H1 (cell line): ENCODE data around the gene ADCY9. TPM values are rescaled to one million over a fixed set of nuclear protein-coding genes. Genes with fewer than 3 reads are reported as not detected.

ENCODE experiments used
- CTCF ChIA-PET: fragments of 300-600 bp; sonication (Branson Sonifier 250); formaldehyde crosslinking; loops from one replicate; lab custom pipeline; 2021; ENCODE audit not compliant: partially characterized antibody; lab: Charles Lee
- POLR2A ChIA-PET: fragments of 300-600 bp; sonication (Branson Sonifier 250); formaldehyde crosslinking; loops from one replicate; lab custom pipeline; 2021; ENCODE audit warnings: inconsistent platforms; ENCODE audit not compliant: partially characterized antibody; lab: Charles Lee
- DNase-seq, 2 experiments: peaks; one replicate each; pipeline versions ENCODE4 v3.0.0 to v3.0.0-alpha.2; 2010 to 2022; ENCODE audit warnings: low spot score in 2 of 2, low read depth in 1 of 2, mixed read lengths in 1 of 2
- FAIRE-seq: peaks from 2 replicates; lab custom pipeline; 2011; peaks lifted over from hg19 to GRCh38; lab: Jason Lieb, UNC
- H2AFZ ChIP-seq: 2 replicates; pipeline ENCODE4 v1.8.1; 2012; ENCODE audit warnings: low read length, inconsistent platforms
- H2AK5ac ChIP-seq: 2 replicates; pipeline ENCODE4 v1.6.1; 2013; ENCODE audit warnings: low read depth, low read length
- H2BK120ac ChIP-seq: replicated peaks from 2 replicates; pipeline ENCODE3; 2013; ENCODE audit warnings: low read depth, low read length, inconsistent platforms
- H2BK12ac ChIP-seq: 2 replicates; pipeline ENCODE4 v1.6.1; 2013; ENCODE audit warnings: low read depth, low read length
- H2BK15ac ChIP-seq: 2 replicates; pipeline ENCODE4 v1.6.1; 2013; ENCODE audit warnings: low read length
- H2BK20ac ChIP-seq: 2 replicates; pipeline ENCODE4 v1.6.1; 2013; ENCODE audit warnings: low read length
- H2BK5ac ChIP-seq: 2 replicates; pipeline ENCODE4 v1.6.1; 2013; ENCODE audit warnings: low read depth, low read length
- H3K14ac ChIP-seq: 2 replicates; pipeline ENCODE4 v1.6.1; 2013; ENCODE audit warnings: inconsistent platforms; ENCODE audit not compliant: insufficient read length
- H3K18ac ChIP-seq: 2 replicates; pipeline ENCODE4 v1.6.1; 2013; ENCODE audit warnings: low read length; ENCODE audit errors: extremely low read depth
- H3K23ac ChIP-seq: 2 replicates; pipeline ENCODE4 v1.6.1; 2013; ENCODE audit warnings: inconsistent platforms; ENCODE audit not compliant: insufficient read length
- H3K23me2 ChIP-seq: 2 replicates; pipeline ENCODE4 v1.6.1; 2013; ENCODE audit warnings: low read depth, low read length
- H3K27ac ChIP-seq: 2 replicates; pipeline ENCODE4 v1.6.1; 2011; ENCODE audit warnings: low read depth, low read length, inconsistent platforms
- H3K27me3 ChIP-seq, 4 experiments: replicated peaks in 1 of 4; 1 replicate in 1 of 4; 2 replicates in 3 of 4; pipeline versions ENCODE4 v1.6.1 to v1.8.1; 2011 to 2013; ENCODE audit warnings: low read length in 3 of 4, mild to moderate bottlenecking in 3 of 4, inconsistent platforms in 2 of 4, mixed read lengths in 2 of 4, moderate library complexity in 1 of 4; ENCODE audit not compliant: control insufficient read depth in 3 of 4, insufficient read depth in 3 of 4; ENCODE audit errors: extremely low read depth in 1 of 4
- H3K36me3 ChIP-seq, 4 experiments: 2 replicates each; pipeline versions ENCODE4 v1.6.1 to v1.8.1; 2011 to 2013; ENCODE audit warnings: mild to moderate bottlenecking in 4 of 4, low read length in 3 of 4, moderate library complexity in 2 of 4, control low read depth in 1 of 4, inconsistent platforms in 1 of 4; ENCODE audit not compliant: insufficient read depth in 4 of 4, control insufficient read depth in 2 of 4
- H3K4ac ChIP-seq: replicated peaks from 2 replicates; pipeline ENCODE3; 2013; ENCODE audit warnings: low read length, low read depth, mixed read lengths, inconsistent platforms; ENCODE audit not compliant: insufficient read length
- H3K4me1 ChIP-seq, 4 experiments: replicated peaks in 1 of 4; 1 replicate in 1 of 4; 2 replicates in 3 of 4; pipeline versions ENCODE4 v1.6.1 to v1.8.1; 2011 to 2013; ENCODE audit warnings: low read length in 3 of 4, inconsistent platforms in 2 of 4, mixed read lengths in 1 of 4; ENCODE audit not compliant: insufficient read depth in 4 of 4, control insufficient read depth in 3 of 4
- H3K4me2 ChIP-seq, 2 experiments: 2 replicates each; pipeline versions ENCODE4 v1.6.1 to v1.8.1; 2011 to 2013; ENCODE audit warnings: low read depth in 2 of 2, low read length in 2 of 2, control low read depth in 1 of 2, inconsistent platforms in 1 of 2, mild to moderate bottlenecking in 1 of 2; ENCODE audit not compliant: insufficient read depth in 1 of 2
- H3K4me3 ChIP-seq, 4 experiments: fragments of 200-600, 300-600 bp in 1 of 4; sonication (generic), shearing (Covaris generic), sonication (Bioruptor Twin) in 1 of 4; 2 replicates each; pipeline versions ENCODE4 v1.5.1 to v1.8.1; 2011 to 2016; ENCODE audit warnings: low read length in 4 of 4, low read depth in 3 of 4, control low read depth in 2 of 4, inconsistent platforms in 2 of 4, mild to moderate bottlenecking in 2 of 4, mixed read lengths in 1 of 4, moderate library complexity in 1 of 4; ENCODE audit not compliant: insufficient read depth in 2 of 4; ENCODE audit errors: extremely low read depth in 1 of 4
- H3K56ac ChIP-seq: replicated peaks from 2 replicates; pipeline ENCODE3; 2013; ENCODE audit warnings: low read depth, mild to moderate bottlenecking, mixed read lengths, low read length, inconsistent platforms; ENCODE audit not compliant: insufficient read length
- H3K79me1 ChIP-seq: 2 replicates; pipeline ENCODE4 v1.6.1; 2013; ENCODE audit warnings: low read depth, low read length, control low read depth
- H3K79me2 ChIP-seq, 2 experiments: 2 replicates each; pipeline versions ENCODE4 v1.6.1 to v1.8.1; 2012 to 2013; ENCODE audit warnings: low read length in 2 of 2, mild to moderate bottlenecking in 2 of 2, inconsistent platforms in 1 of 2; ENCODE audit not compliant: insufficient read depth in 2 of 2, control insufficient read depth in 1 of 2
- H3K9ac ChIP-seq, 4 experiments: replicated peaks in 1 of 4; 1 replicate in 1 of 4; 2 replicates in 3 of 4; pipeline versions ENCODE4 v1.6.1 to v1.8.1; 2011 to 2013; ENCODE audit warnings: low read depth in 3 of 4, low read length in 3 of 4, control low read depth in 2 of 4, mild to moderate bottlenecking in 2 of 4, moderate library complexity in 2 of 4, inconsistent platforms in 1 of 4; ENCODE audit errors: extremely low read depth in 1 of 4
- H3K9me3 ChIP-seq, 2 experiments: 2 replicates each; pipeline versions ENCODE4 v1.6.1 to v1.8.1; 2012 to 2013; ENCODE audit warnings: mild to moderate bottlenecking in 2 of 2, moderate library complexity in 2 of 2, control low read depth in 1 of 2, inconsistent platforms in 1 of 2, low read depth in 1 of 2, low read length in 1 of 2, mixed read lengths in 1 of 2; ENCODE audit not compliant: insufficient read depth in 2 of 2
- H4K20me1 ChIP-seq, 2 experiments: replicated peaks in 1 of 2; 2 replicates each; pipeline versions ENCODE3 to v1.8.1; 2011 to 2013; ENCODE audit warnings: inconsistent platforms in 2 of 2, low read length in 2 of 2, mild to moderate bottlenecking in 1 of 2; ENCODE audit not compliant: insufficient read depth in 2 of 2, control insufficient read depth in 1 of 2
- H4K5ac ChIP-seq: 2 replicates; pipeline ENCODE4 v1.6.1; 2013; ENCODE audit warnings: low read length, low read depth, mixed read lengths, inconsistent platforms; ENCODE audit not compliant: insufficient read length
- H4K8ac ChIP-seq: 2 replicates; pipeline ENCODE4 v1.8.0; 2013; ENCODE audit warnings: mild to moderate bottlenecking, moderate library complexity, low read length, inconsistent platforms; ENCODE audit not compliant: insufficient read depth; ENCODE audit errors: extremely low read depth
- H4K91ac ChIP-seq: replicated peaks from 2 replicates; pipeline ENCODE3; 2013; ENCODE audit warnings: low read length, mixed read lengths, inconsistent platforms; ENCODE audit not compliant: insufficient read length
- ASH2L ChIP-seq: fragments of 200-600, 300-600 bp; sonication (generic); IDR thresholded peaks from one replicate; pipeline ENCODE4 v1.7.1; 2017; ENCODE audit warnings: low read length
- CHD1 ChIP-seq: IDR thresholded peaks from 2 replicates; pipeline ENCODE4 v1.6.1; 2012; ENCODE audit warnings: low read depth, low read length, improper control_type of control experiment
- CTBP2 ChIP-seq: IDR thresholded peaks from 2 replicates; pipeline ENCODE4 v1.7.0; 2011; ENCODE audit warnings: borderline replicate concordance, mild to moderate bottlenecking, moderate library complexity, mixed read lengths, low read length; ENCODE audit not compliant: insufficient read depth, insufficient read length
- EGR1 ChIP-seq: IDR thresholded peaks from 2 replicates; pipeline ENCODE4 v1.6.1; 2011; ENCODE audit warnings: low read depth, low read length, borderline replicate concordance
- GABPA ChIP-seq: IDR thresholded peaks from 2 replicates; pipeline ENCODE4 v1.6.1; 2011; ENCODE audit warnings: mild to moderate bottlenecking, low read length, moderate library complexity, borderline replicate concordance; ENCODE audit not compliant: insufficient read depth
- HDAC2 ChIP-seq, 2 experiments: fragments of 300-600 bp in 1 of 2; sonication (generic) in 1 of 2; IDR thresholded peaks; 2 replicates each; pipeline ENCODE4 v1.6.1; 2011 to 2012; ENCODE audit warnings: low read depth in 2 of 2, low read length in 2 of 2, mild to moderate bottlenecking in 2 of 2, moderate library complexity in 2 of 2, borderline replicate concordance in 1 of 2, inconsistent platforms in 1 of 2
- WGBS, 2 experiments: shearing (Covaris generic) in 1 of 2; methylation state at CpG; one replicate each; pipeline versions ENCODE4 v1.1.6 to v1.1.7; 2013 to 2015; ENCODE audit warnings: low lambda C conversion rate in 2 of 2, mixed read lengths in 2 of 2, inconsistent platforms in 1 of 2, low coverage in 1 of 2, missing lambda C conversion rate in 1 of 2; ENCODE audit not compliant: insufficient replicate concordance in 2 of 2, insufficient coverage in 1 of 2, insufficient read length in 1 of 2; ENCODE audit errors: extremely low coverage in 1 of 2, missing lambda C conversion rate in 1 of 2; 5-methylcytosine and 5-hydroxymethylcytosine counted together
- polyA plus RNA-seq, 7 experiments: library from polyadenylated mRNA; depleted of rRNA in 3 of 7; stranded (reverse) in 5 of 7; unstranded in 2 of 7; fragments of >200 nt in 5 of 7; fragments of 200-250 nt in 2 of 7; gene quantifications; 1 replicate in 5 of 7; 2 replicates in 1 of 7; 4 replicates in 1 of 7; pipeline versions ENCODE4 v1.2.1 to v1.2.3, GENCODE V29; 2011 to 2013; ENCODE audit warnings: missing spikeins in 2 of 7, mixed read lengths in 2 of 7
- total RNA-seq: library from RNA; stranded (reverse); fragmentation: NEBNext Ultra II Directional; extraction: Animal tissue kit (Norgen Biotek cat#: 25700); gene quantifications from 2 replicates; pipeline ENCODE4 v1.2.1, GENCODE V29; 2021
- TF ChIP-seq, protein P1 (sequence below): IDR thresholded peaks from 2 replicates; pipeline ENCODE4 v1.6.1; 2011; ENCODE audit warnings: low read length, improper control_type of control experiment

Gene ADCY9
- total and polyA plus RNA-seq, 2 of the 8 experiments (the other 6 are each of a cell fraction or from before 2014, with no cell fraction given), result 5.4 to 13.1 TPM

DNA sequence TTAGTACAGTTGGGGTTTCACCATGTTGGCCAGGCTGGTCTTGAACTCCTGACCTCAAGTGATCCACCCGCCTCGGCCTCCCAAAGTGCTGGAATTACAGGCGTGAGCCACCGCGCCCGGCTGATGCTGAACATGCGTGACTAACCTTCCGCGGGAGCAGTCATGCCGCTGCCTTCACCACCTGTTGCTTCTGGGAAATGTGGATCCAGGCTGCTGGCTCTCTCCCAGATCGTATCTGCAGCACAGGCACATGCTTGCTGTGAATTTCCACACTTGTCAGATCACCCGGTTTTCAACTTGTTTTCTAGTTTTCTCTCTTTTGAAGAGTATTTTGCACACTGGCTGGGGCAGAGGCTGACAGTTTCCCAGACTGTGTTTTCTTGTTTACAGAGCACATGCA lies 97.9 kb downstream of the ADCY9 start:
- WGBS, 2 experiments, result 96% methylated on average over 12 of the region's 12 CpGs; no CpG with 5 or more reads in 1 of the 2 experiments
- no peak overlapping the region for H2BK12ac ChIP-seq
- FAIRE-seq, result no peak
- H3K23ac ChIP-seq, result no peak overlapping the region
- no peak for DNase-seq
- H4K5ac ChIP-seq, result no peak overlapping the region
- no peak overlapping the region for H2BK15ac ChIP-seq
- no peak overlapping the region for H2BK5ac ChIP-seq
- TF ChIP-seq ASH2L, result no peak
- no peak for TF ChIP-seq GABPA
- no peak for TF ChIP-seq CHD1
- TF ChIP-seq HDAC2 (IDR thresholded peaks at IDR 0.05; ENCODE audit: borderline replicate concordance in 1 of 2, low read depth in 2 of 2, low read length in 2 of 2), result no peak
- TF ChIP-seq, protein P1, sequence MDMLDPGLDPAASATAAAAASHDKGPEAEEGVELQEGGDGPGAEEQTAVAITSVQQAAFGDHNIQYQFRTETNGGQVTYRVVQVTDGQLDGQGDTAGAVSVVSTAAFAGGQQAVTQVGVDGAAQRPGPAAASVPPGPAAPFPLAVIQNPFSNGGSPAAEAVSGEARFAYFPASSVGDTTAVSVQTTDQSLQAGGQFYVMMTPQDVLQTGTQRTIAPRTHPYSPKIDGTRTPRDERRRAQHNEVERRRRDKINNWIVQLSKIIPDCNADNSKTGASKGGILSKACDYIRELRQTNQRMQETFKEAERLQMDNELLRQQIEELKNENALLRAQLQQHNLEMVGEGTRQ, result no peak
- TF ChIP-seq CTBP2, result no peak
- no peak for TF ChIP-seq EGR1
- TF ChIP-seq, all 59 proteins: peak for 0
- H3K4me1 ChIP-seq, result peaks cover 0 to 6% (median 4%) of the 10 kb centered on the region in 4 experiments; a peak in 3 of 7 replicates
- H2AFZ ChIP-seq, result no peak overlapping the region
- no peak overlapping the region for H3K4ac ChIP-seq
- no peak overlapping the region for H4K91ac ChIP-seq
- H3K36me3 ChIP-seq, result no peaks in the 10 kb centered on the region
- H3K27ac ChIP-seq, result no peak overlapping the region
- no peaks in the 10 kb centered on the region for H3K79me1 ChIP-seq
- H3K4me3 ChIP-seq, result no peak overlapping the region
- H3K23me2 ChIP-seq, result no peaks in the 10 kb centered on the region
- no peak overlapping the region for H3K9ac ChIP-seq
- ChIA-PET POLR2A (no interaction called here), CTCF (no interaction called here)
- no peaks in the 10 kb centered on the region for H3K27me3 ChIP-seq
- no peaks in the 10 kb centered on the region for H4K20me1 ChIP-seq
- H3K79me2 ChIP-seq, result no peaks in the 10 kb centered on the region
- H2BK20ac ChIP-seq, result no peak overlapping the region
- H3K9me3 ChIP-seq, result no peaks in the 10 kb centered on the region
- H3K18ac ChIP-seq, result no peak overlapping the region
- H2BK120ac ChIP-seq, result no peak overlapping the region
- H2AK5ac ChIP-seq, result 0 out of 2 replicates have a peak overlapping the region, but pooled peaks have one; percentile 0
- no peak overlapping the region for H3K4me2 ChIP-seq
- H3K14ac ChIP-seq, result no peak overlapping the region
- H4K8ac ChIP-seq, result no peak overlapping the region
- no peak overlapping the region for H3K56ac ChIP-seq
